ENCODE results near the gene GALC. TPM values are rescaled to one million over a fixed set of nuclear protein-coding genes. Genes with fewer than 3 reads are reported as not detected.

The GALC gene
- total RNA-seq, 1 experiment from 2014 or later: 10.7 TPM

DNA sequence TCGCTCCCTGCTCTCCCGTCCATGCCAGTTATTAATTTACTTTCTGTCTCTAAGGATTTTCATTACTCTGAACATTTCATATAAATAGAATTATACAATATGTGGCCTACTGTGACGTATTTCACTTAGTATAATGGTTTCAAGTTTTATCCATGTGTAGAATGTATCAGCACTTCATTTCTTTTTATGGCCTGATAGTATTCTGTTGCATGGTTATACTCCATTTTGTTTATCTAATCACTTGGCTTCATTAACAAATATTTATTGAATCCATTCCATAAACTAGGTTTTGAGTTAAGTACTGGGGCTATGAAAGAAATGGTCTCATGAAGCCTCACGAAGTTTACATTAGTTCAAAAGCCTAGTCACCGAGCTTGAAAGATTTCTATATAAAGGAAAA, 19.5 kb upstream of the GALC start:
- Mint-ChIP-seq H3K27me3 (ENCODE audit: low read depth) (no peaks in the 10 kb centered on the region), H3K36me3 (no peaks in the 10 kb centered on the region), H3K27ac (no peak overlapping the region), H3K4me3 (no peak overlapping the region), H3K4me1 (peaks cover 6% of the 10 kb centered on the region; the same call in 1 of the 2 replicates), H3K9me3 (peaks cover 10% of the 10 kb centered on the region)
- ATAC-seq: no peak
- CTCF ChIA-PET: interaction anchor here (1.2 to 1.5 kb wide), 2 partner anchors 156 to 229 kb away, joined by 3 to 7 read pairs; no protein-coding TSS in a partner anchor
- POLR2A ChIA-PET: no interaction called here
- no peak for DNase-seq (ENCODE audit: low spot score)
- TF ChIP-seq GABPB1 (CRISPR knock-in tag; IDR thresholded peaks at IDR 0.05): no peak
- no peak for TF ChIP-seq ATF1 (CRISPR knock-in tag; IDR thresholded peaks at IDR 0.05)
- TF ChIP-seq, protein P1, sequence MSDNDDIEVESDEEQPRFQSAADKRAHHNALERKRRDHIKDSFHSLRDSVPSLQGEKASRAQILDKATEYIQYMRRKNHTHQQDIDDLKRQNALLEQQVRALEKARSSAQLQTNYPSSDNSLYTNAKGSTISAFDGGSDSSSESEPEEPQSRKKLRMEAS (CRISPR knock-in tag; IDR thresholded peaks at IDR 0.05): no peak
- TF ChIP-seq, protein P2, sequence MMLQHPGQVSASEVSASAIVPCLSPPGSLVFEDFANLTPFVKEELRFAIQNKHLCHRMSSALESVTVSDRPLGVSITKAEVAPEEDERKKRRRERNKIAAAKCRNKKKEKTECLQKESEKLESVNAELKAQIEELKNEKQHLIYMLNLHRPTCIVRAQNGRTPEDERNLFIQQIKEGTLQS (CRISPR knock-in tag; conservative IDR thresholded peaks at IDR 0.05): no peak
- TF ChIP-seq MXD4 (CRISPR knock-in tag; IDR thresholded peaks at IDR 0.05; ENCODE audit: borderline replicate concordance): no peak
- no peak for TF ChIP-seq CREB1 (CRISPR knock-in tag; IDR thresholded peaks at IDR 0.05)
- no peak for TF ChIP-seq CBFB (CRISPR knock-in tag; IDR thresholded peaks at IDR 0.05; ENCODE audit: low read depth)
- TF ChIP-seq ZNF396 (CRISPR knock-in tag; IDR thresholded peaks at IDR 0.05; ENCODE audit: borderline replicate concordance): no peak
- no peak for TF ChIP-seq MYBL2 (CRISPR knock-in tag; IDR thresholded peaks at IDR 0.05)

DNA sequence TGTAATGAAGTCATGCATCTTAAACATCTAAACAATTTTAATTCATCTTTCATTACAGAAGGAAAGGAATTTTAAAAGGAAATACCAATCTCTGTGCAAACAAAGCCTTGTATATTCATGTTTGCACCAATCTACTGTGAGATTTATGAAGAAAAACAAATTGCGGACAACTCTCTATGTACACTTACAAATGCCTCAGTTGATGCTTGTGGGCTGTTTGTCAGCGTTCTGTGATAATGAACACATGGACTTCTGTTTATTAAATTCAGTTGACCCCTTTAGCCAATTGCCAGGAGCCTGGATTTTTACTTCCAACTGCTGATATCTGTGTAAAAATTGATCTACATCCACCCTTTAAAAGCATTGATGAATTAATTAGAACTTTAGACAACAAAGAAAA, 17.3 kb upstream of the GALC start:
- Mint-ChIP-seq H3K4me1 (peaks cover 6% of the 10 kb centered on the region; the same call in 1 of the 2 replicates), H3K27me3 (ENCODE audit: low read depth) (no peaks in the 10 kb centered on the region), H3K9me3 (no peaks in the 10 kb centered on the region), H3K36me3 (no peaks in the 10 kb centered on the region), H3K27ac (no peak overlapping the region), H3K4me3 (no peak overlapping the region)
- CTCF ChIA-PET: no interaction called here
- DNase-seq (ENCODE audit: low spot score): no peak
- no peak for ATAC-seq
- POLR2A ChIA-PET: no interaction called here
- TF ChIP-seq CREB1 (CRISPR knock-in tag; IDR thresholded peaks at IDR 0.05) (no peak), NR1H2 (CRISPR knock-in tag; IDR thresholded peaks at IDR 0.05) (no peak)
- TF ChIP-seq, protein P3, sequence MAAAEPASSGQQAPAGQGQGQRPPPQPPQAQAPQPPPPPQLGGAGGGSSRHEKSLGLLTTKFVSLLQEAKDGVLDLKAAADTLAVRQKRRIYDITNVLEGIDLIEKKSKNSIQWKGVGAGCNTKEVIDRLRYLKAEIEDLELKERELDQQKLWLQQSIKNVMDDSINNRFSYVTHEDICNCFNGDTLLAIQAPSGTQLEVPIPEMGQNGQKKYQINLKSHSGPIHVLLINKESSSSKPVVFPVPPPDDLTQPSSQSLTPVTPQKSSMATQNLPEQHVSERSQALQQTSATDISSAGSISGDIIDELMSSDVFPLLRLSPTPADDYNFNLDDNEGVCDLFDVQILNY (CRISPR knock-in tag; IDR thresholded peaks at IDR 0.05): no peak
- TF ChIP-seq, protein P4, sequence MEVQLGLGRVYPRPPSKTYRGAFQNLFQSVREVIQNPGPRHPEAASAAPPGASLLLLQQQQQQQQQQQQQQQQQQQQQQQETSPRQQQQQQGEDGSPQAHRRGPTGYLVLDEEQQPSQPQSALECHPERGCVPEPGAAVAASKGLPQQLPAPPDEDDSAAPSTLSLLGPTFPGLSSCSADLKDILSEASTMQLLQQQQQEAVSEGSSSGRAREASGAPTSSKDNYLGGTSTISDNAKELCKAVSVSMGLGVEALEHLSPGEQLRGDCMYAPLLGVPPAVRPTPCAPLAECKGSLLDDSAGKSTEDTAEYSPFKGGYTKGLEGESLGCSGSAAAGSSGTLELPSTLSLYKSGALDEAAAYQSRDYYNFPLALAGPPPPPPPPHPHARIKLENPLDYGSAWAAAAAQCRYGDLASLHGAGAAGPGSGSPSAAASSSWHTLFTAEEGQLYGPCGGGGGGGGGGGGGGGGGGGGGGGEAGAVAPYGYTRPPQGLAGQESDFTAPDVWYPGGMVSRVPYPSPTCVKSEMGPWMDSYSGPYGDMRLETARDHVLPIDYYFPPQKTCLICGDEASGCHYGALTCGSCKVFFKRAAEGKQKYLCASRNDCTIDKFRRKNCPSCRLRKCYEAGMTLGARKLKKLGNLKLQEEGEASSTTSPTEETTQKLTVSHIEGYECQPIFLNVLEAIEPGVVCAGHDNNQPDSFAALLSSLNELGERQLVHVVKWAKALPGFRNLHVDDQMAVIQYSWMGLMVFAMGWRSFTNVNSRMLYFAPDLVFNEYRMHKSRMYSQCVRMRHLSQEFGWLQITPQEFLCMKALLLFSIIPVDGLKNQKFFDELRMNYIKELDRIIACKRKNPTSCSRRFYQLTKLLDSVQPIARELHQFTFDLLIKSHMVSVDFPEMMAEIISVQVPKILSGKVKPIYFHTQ (CRISPR knock-in tag; IDR thresholded peaks at IDR 0.05): no peak
- TF ChIP-seq, protein P5, sequence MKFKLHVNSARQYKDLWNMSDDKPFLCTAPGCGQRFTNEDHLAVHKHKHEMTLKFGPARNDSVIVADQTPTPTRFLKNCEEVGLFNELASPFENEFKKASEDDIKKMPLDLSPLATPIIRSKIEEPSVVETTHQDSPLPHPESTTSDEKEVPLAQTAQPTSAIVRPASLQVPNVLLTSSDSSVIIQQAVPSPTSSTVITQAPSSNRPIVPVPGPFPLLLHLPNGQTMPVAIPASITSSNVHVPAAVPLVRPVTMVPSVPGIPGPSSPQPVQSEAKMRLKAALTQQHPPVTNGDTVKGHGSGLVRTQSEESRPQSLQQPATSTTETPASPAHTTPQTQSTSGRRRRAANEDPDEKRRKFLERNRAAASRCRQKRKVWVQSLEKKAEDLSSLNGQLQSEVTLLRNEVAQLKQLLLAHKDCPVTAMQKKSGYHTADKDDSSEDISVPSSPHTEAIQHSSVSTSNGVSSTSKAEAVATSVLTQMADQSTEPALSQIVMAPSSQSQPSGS (CRISPR knock-in tag; IDR thresholded peaks at IDR 0.05; ENCODE audit: borderline replicate concordance, low read depth): no peak
- TF ChIP-seq, protein P1 (CRISPR knock-in tag; IDR thresholded peaks at IDR 0.05): no peak
- TF ChIP-seq, protein P6, sequence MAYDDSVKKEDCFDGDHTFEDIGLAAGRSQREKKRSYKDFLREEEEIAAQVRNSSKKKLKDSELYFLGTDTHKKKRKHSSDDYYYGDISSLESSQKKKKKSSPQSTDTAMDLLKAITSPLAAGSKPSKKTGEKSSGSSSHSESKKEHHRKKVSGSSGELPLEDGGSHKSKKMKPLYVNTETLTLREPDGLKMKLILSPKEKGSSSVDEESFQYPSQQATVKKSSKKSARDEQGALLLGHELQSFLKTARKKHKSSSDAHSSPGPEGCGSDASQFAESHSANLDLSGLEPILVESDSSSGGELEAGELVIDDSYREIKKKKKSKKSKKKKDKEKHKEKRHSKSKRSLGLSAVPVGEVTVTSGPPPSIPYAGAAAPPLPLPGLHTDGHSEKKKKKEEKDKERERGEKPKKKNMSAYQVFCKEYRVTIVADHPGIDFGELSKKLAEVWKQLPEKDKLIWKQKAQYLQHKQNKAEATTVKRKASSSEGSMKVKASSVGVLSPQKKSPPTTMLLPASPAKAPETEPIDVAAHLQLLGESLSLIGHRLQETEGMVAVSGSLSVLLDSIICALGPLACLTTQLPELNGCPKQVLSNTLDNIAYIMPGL (CRISPR knock-in tag; IDR thresholded peaks at IDR 0.05): no peak
- TF ChIP-seq, protein P7, sequence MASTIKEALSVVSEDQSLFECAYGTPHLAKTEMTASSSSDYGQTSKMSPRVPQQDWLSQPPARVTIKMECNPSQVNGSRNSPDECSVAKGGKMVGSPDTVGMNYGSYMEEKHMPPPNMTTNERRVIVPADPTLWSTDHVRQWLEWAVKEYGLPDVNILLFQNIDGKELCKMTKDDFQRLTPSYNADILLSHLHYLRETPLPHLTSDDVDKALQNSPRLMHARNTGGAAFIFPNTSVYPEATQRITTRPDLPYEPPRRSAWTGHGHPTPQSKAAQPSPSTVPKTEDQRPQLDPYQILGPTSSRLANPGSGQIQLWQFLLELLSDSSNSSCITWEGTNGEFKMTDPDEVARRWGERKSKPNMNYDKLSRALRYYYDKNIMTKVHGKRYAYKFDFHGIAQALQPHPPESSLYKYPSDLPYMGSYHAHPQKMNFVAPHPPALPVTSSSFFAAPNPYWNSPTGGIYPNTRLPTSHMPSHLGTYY (CRISPR knock-in tag; IDR thresholded peaks at IDR 0.05): no peak
- TF ChIP-seq, protein P8, sequence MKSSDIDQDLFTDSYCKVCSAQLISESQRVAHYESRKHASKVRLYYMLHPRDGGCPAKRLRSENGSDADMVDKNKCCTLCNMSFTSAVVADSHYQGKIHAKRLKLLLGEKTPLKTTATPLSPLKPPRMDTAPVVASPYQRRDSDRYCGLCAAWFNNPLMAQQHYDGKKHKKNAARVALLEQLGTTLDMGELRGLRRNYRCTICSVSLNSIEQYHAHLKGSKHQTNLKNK (CRISPR knock-in tag; IDR thresholded peaks at IDR 0.05): no peak
- TF ChIP-seq, protein P9, sequence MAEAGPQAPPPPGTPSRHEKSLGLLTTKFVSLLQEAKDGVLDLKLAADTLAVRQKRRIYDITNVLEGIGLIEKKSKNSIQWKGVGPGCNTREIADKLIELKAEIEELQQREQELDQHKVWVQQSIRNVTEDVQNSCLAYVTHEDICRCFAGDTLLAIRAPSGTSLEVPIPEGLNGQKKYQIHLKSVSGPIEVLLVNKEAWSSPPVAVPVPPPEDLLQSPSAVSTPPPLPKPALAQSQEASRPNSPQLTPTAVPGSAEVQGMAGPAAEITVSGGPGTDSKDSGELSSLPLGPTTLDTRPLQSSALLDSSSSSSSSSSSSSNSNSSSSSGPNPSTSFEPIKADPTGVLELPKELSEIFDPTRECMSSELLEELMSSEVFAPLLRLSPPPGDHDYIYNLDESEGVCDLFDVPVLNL (CRISPR knock-in tag; IDR thresholded peaks at IDR 0.05; ENCODE audit: borderline replicate concordance, low read depth): no peak
- TF ChIP-seq, protein P10, sequence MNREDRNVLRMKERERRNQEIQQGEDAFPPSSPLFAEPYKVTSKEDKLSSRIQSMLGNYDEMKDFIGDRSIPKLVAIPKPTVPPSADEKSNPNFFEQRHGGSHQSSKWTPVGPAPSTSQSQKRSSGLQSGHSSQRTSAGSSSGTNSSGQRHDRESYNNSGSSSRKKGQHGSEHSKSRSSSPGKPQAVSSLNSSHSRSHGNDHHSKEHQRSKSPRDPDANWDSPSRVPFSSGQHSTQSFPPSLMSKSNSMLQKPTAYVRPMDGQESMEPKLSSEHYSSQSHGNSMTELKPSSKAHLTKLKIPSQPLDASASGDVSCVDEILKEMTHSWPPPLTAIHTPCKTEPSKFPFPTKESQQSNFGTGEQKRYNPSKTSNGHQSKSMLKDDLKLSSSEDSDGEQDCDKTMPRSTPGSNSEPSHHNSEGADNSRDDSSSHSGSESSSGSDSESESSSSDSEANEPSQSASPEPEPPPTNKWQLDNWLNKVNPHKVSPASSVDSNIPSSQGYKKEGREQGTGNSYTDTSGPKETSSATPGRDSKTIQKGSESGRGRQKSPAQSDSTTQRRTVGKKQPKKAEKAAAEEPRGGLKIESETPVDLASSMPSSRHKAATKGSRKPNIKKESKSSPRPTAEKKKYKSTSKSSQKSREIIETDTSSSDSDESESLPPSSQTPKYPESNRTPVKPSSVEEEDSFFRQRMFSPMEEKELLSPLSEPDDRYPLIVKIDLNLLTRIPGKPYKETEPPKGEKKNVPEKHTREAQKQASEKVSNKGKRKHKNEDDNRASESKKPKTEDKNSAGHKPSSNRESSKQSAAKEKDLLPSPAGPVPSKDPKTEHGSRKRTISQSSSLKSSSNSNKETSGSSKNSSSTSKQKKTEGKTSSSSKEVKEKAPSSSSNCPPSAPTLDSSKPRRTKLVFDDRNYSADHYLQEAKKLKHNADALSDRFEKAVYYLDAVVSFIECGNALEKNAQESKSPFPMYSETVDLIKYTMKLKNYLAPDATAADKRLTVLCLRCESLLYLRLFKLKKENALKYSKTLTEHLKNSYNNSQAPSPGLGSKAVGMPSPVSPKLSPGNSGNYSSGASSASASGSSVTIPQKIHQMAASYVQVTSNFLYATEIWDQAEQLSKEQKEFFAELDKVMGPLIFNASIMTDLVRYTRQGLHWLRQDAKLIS (CRISPR knock-in tag; IDR thresholded peaks at IDR 0.05; ENCODE audit: borderline replicate concordance): no peak

Data from WTC11 (cell line).